ENCODE data around the gene HOMER3. TPM values are rescaled to one million over a fixed set of nuclear protein-coding genes. Genes with fewer than 3 reads are reported as not detected.
"Not testable (repeated sequence)": the region's sequence is repeated elsewhere in the genome, so short reads cannot be mapped to it uniquely, and the experiment has no call there.

Gene HOMER3
- total and polyA plus RNA-seq, 2 donors (not counting 1 experiment from before 2014, with no cell fraction given): 23.7 to 70.2 TPM

- Histone ChIP-seq H3K27me3 (ENCODE audit: control insufficient read depth, insufficient read depth, low read length) (no peaks in the 10 kb centered on the region), H3K4me1 (ENCODE audit: control insufficient read depth, extremely low read depth, insufficient read depth, low read length) (no peaks in the 10 kb centered on the region), H3K9ac (ENCODE audit: insufficient read depth, low read length) (no peak overlapping the region), H3K79me2 (ENCODE audit: control insufficient read depth, insufficient read depth, low read length) (no peaks in the 10 kb centered on the region), H3K27ac (ENCODE audit: insufficient read depth, low read length) (no peak overlapping the region), H2AFZ (ENCODE audit: low read length) (no peak overlapping the region), H3K36me3 (ENCODE audit: control insufficient read depth, insufficient read depth, low read length) (peaks cover 36% of the 10 kb centered on the region), H3K4me3 (replicated peaks in 1 of 4; ENCODE audit: control extremely low read depth in 1 of 4, insufficient read depth in 1 of 4, low read depth in 3 of 4, low read length in 4 of 4) (no peak overlapping the region), H3K4me2 (ENCODE audit: extremely low read depth, insufficient read depth, low read length) (no peak overlapping the region), H3K9me3 (ENCODE audit: control insufficient read depth, insufficient read depth, low read depth, low read length) (no peaks in the 10 kb centered on the region), H4K20me1 (ENCODE audit: control insufficient read depth, extremely low read depth, insufficient read depth, low read length) (no peaks in the 10 kb centered on the region)
- TF ChIP-seq EZH2 (IDR thresholded peaks at IDR 0.05; ENCODE audit: low read length, missing control alignments) (no peak), CTCF (conservative IDR thresholded peaks at IDR 0.05 in 1 of 2, IDR thresholded peaks at IDR 0.05 in 1 of 2; ENCODE audit: low read depth in 1 of 2, low read length in 2 of 2) (no peak)
- no peak for DNase-seq (ENCODE audit: low read depth in 2 of 2)
Observed at GRCh38 chr19:18904334-18905057, 36.5 kb downstream of the HOMER3 start.

- Histone ChIP-seq H4K20me1 (ENCODE audit: control insufficient read depth, extremely low read depth, insufficient read depth, low read length) (no peaks in the 10 kb centered on the region), H2AFZ (ENCODE audit: low read length) (no peak overlapping the region), H3K27ac (ENCODE audit: insufficient read depth, low read length) (no peak overlapping the region)
Observed at GRCh38 chr19:18903156-18904037, 37.6 kb downstream of the HOMER3 start.

GRCh38 chr19:18902519-18902918 is 38.5 kb downstream of the HOMER3 start:
- DNase-seq (ENCODE audit: low read depth in 2 of 2); H3K79me2 ChIP-seq (ENCODE audit: control insufficient read depth, insufficient read depth, low read length); H3K27ac ChIP-seq (ENCODE audit: insufficient read depth, low read length); H2AFZ ChIP-seq (ENCODE audit: low read length); H3K4me1 ChIP-seq (ENCODE audit: control insufficient read depth, extremely low read depth, insufficient read depth, low read length); H3K4me2 ChIP-seq (ENCODE audit: extremely low read depth, insufficient read depth, low read length); H3K9me3 ChIP-seq (ENCODE audit: control insufficient read depth, insufficient read depth, low read depth, low read length); H3K9ac ChIP-seq (ENCODE audit: insufficient read depth, low read length); H3K27me3 ChIP-seq (ENCODE audit: control insufficient read depth, insufficient read depth, low read length); H3K4me3 ChIP-seq (replicated peaks in 1 of 4; ENCODE audit: control extremely low read depth in 1 of 4, insufficient read depth in 1 of 4, low read depth in 3 of 4, low read length in 4 of 4); H4K20me1 ChIP-seq (ENCODE audit: control insufficient read depth, extremely low read depth, insufficient read depth, low read length): not testable (repeated sequence)
- peaks cover 31% of the 10 kb centered on the region for H3K36me3 ChIP-seq (ENCODE audit: control insufficient read depth, insufficient read depth, low read length)

More at GRCh38 chr19:18903156-18904037, 37.6 kb downstream of the HOMER3 start:
- H3K9me3 ChIP-seq (ENCODE audit: control insufficient read depth, insufficient read depth, low read depth, low read length): no peaks in the 10 kb centered on the region
- no peak overlapping the region for H3K9ac ChIP-seq (ENCODE audit: insufficient read depth, low read length)
- H3K4me3 ChIP-seq (replicated peaks in 1 of 4; ENCODE audit: control extremely low read depth in 1 of 4, insufficient read depth in 1 of 4, low read depth in 3 of 4, low read length in 4 of 4): no peak overlapping the region
- H3K36me3 ChIP-seq (ENCODE audit: control insufficient read depth, insufficient read depth, low read length): peaks cover 33% of the 10 kb centered on the region
- no peaks in the 10 kb centered on the region for H3K27me3 ChIP-seq (ENCODE audit: control insufficient read depth, insufficient read depth, low read length)
- no peaks in the 10 kb centered on the region for H3K79me2 ChIP-seq (ENCODE audit: control insufficient read depth, insufficient read depth, low read length)
- no peak for TF ChIP-seq CTCF (conservative IDR thresholded peaks at IDR 0.05 in 1 of 2, IDR thresholded peaks at IDR 0.05 in 1 of 2; ENCODE audit: low read depth in 1 of 2, low read length in 2 of 2)
- TF ChIP-seq EZH2 (IDR thresholded peaks at IDR 0.05; ENCODE audit: low read length, missing control alignments): no peak
- H3K4me1 ChIP-seq (ENCODE audit: control insufficient read depth, extremely low read depth, insufficient read depth, low read length): no peaks in the 10 kb centered on the region
- DNase-seq (ENCODE audit: low read depth in 2 of 2): no peak
- no peak overlapping the region for H3K4me2 ChIP-seq (ENCODE audit: extremely low read depth, insufficient read depth, low read length)
